Activated CD4-positive, alpha-beta T cell treated with anti-CD3 and anti-CD28 coated beads, Interleukin-2, amount 10 ng/mL, durations not matched to agents 24 days and 14 days (primary cell): ENCODE results near the gene GBP3. TPM values are rescaled to one million over a fixed set of nuclear protein-coding genes. Genes with fewer than 3 reads are reported as not detected.
A peak's percentile ranks its signal among the peaks of the same experiment; 100 is the strongest.
"Not testable (repeated sequence)": the region's sequence is repeated elsewhere in the genome, so short reads cannot be mapped to it uniquely, and the experiment has no call there.

Source experiments
- DNase-seq: peaks from one replicate; pipeline ENCODE4 v3.0.0; 2022
- H3K27ac Mint-ChIP-seq: one replicate; pipeline ENCODE4 v1.8.0; 2022; ENCODE audit warnings: mild to moderate bottlenecking, mixed read lengths
- H3K27me3 Mint-ChIP-seq: one replicate; pipeline ENCODE4 v1.8.0; 2022; ENCODE audit warnings: mixed read lengths
- H3K36me3 Mint-ChIP-seq: one replicate; pipeline ENCODE4 v1.8.0; 2022; ENCODE audit warnings: low read depth, mild to moderate bottlenecking, mixed read lengths
- H3K4me1 Mint-ChIP-seq: one replicate; pipeline ENCODE4 v1.8.0; 2021; ENCODE audit warnings: mixed read lengths
- H3K4me3 Mint-ChIP-seq: one replicate; pipeline ENCODE4 v1.8.0; 2022; ENCODE audit warnings: mild to moderate bottlenecking, moderate library complexity, mixed read lengths
- H3K9me3 Mint-ChIP-seq: one replicate; pipeline ENCODE4 v1.8.0; 2021; ENCODE audit warnings: mixed read lengths
- intact Hi-C: fragments of 100-400 bp; cut with micrococcal nuclease; formaldehyde crosslinking; loops from one replicate; pipeline ENCODE4 v1.15.1; 2023
- total RNA-seq: library from RNA; stranded (reverse); gene quantifications from 2 replicates; pipeline ENCODE4 v1.2.3, GENCODE V29; 2022

GBP3 gene
- total RNA-seq, 1 donor from 2014 or later = 8.1 TPM

DNA sequence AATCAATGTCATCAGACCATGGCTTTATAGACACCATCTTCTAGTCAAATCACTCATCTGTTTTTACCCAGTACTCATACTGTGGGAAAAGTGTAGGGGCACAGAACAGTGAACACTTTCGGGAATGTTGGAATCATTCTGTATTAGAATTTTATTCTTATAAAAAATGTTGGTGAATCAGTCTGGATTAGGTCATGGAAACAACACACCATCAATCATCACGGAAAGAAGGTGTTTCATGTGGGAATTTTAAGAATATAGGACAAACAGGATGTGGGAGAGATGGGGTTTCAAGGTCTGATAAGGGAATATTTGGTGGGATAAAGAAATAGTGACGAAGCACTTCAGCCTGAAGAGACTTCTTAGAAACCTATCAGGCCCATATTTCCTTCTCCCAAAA is 25.1 kb upstream of the GBP3 start:
- Mint-ChIP-seq H3K27me3 (no peaks in the 10 kb centered on the region), H3K9me3 (peaks cover 3% of the 10 kb centered on the region), H3K4me1 (peaks cover 7% of the 10 kb centered on the region), H3K36me3 (peaks cover 48% of the 10 kb centered on the region), H3K27ac (no peak overlapping the region), H3K4me3 (no peak overlapping the region)
- intact Hi-C loops = loop anchor here (10.0 kb wide), 3 partner anchors 363 to 687 kb away; partner anchors contain the start of gene PKN2
- DNase-seq = no peak

DNA sequence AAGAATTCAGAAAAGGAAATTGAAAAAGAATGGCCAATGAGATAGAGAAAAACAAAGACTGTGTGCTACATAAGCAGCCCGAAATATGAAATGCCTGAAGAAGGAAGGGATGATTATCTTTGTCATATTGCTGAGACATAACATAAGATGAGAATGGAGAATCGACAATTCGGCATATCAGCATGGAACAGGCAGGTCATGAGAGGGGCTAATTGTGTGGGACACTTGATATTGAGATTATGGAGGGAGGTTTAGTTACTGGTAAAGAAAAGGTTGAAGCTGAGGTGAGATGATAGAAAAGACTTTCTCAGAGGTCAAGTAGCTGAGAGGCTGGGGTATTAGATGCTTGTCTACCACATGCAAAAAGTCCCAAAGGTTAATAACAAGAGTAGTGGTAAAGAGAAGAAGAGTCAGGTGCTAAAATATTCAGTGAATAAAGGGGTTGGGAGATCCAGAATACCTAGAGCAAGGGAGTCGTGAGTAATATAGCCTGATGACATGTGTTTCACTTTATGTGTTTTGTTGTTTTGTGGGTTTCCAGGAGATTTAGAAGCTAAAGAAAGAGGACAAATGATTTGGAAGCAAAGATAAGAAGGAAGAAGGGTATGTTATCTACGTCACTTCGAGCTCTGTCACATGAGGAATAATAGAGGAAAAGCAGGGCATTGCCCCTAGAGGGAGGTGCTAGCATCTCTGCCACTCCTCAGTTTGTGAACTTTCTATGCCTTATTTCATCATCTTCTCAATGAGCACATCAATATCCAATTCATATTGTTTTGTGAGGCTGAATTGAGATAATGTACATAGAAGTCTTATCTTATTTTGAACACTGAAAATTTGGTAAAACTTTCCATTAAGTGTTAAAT is 23.9 kb upstream of the GBP3 start:
- H3K27me3 Mint-ChIP-seq, DNase-seq, H3K27ac Mint-ChIP-seq, H3K4me3 Mint-ChIP-seq, H3K4me1 Mint-ChIP-seq, H3K9me3 Mint-ChIP-seq: not testable (repeated sequence)
- intact Hi-C loops = loop anchor here (1.0 to 10.0 kb wide), 4 partner anchors 63 to 688 kb away; partner anchors contain the start of gene PKN2
- peaks cover 45% of the 10 kb centered on the region for H3K36me3 Mint-ChIP-seq

DNA sequence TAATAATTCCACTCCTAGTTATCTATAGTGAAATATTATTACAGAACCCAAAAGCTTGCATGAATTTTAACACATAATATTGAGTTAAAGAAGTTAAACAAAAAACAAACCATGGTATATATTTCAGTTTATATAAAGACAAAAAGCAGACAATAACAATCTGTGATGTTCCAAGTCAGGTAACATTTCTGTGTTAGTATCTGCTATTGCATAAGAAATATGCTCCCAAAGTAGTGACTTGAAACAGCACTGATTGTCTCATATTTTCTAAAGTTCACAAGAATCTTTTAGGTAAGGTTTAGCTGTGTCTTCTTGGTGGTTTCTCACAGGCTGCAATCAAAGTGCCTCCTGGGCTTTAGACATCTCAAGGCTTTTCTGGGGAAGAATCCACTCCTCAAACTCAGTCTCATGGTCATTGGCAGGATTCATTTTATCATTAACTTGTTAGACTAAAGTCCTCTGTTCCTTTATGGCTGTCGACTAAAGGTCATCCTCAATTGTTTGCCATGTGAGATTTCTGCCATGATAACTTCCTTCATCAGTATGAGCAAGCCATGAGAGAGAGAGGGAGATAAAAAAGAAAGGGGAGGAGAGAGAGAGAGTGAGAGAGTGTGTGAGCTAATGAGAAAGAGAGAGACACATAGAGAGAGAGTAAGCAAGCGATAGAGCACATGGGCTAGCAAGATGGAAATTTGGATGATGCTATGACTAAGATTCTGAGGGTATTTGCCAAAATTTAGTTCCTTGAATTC is 22.5 kb upstream of the GBP3 start:
- peaks cover 44% of the 10 kb centered on the region for H3K36me3 Mint-ChIP-seq
- DNase-seq = no peak
- intact Hi-C loops = loop anchor here (10.0 kb wide), 3 partner anchors 360 to 690 kb away; partner anchors contain the start of gene PKN2
- H3K4me3 Mint-ChIP-seq = no peak overlapping the region
- peaks cover 17% of the 10 kb centered on the region for H3K4me1 Mint-ChIP-seq
- peaks cover 8% of the 10 kb centered on the region for H3K9me3 Mint-ChIP-seq
- H3K27ac Mint-ChIP-seq = no peak overlapping the region
- no peaks in the 10 kb centered on the region for H3K27me3 Mint-ChIP-seq

DNA sequence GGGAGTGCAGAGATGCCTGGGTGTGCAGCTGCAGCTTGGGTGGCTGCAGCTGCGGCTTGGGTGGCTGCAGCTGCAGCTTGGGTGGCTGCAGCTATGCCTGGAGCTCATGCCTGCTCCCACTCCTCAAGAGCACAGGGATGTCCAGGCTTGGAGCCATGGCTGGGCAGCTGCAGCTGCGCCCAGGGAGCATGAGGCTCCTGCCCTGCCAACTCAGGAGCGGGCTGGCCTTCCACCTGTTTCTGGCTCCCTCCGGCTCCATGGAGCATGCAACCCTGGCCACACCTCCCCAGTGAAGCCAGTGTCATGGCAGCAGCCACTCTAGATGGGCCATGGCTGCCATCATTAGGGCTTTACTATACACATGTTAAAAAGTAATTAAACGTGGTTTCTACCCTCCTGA is 21.3 kb upstream of the GBP3 start:
- no peak overlapping the region for H3K4me3 Mint-ChIP-seq
- peaks cover 2% of the 10 kb centered on the region for H3K27me3 Mint-ChIP-seq
- no peak for DNase-seq
- no peak overlapping the region for H3K27ac Mint-ChIP-seq
- peaks cover 44% of the 10 kb centered on the region for H3K36me3 Mint-ChIP-seq
- H3K9me3 Mint-ChIP-seq = peaks cover 8% of the 10 kb centered on the region
- intact Hi-C loops = loop anchor here (10.0 kb wide), 3 partner anchors 359 to 691 kb away; partner anchors contain the start of gene PKN2
- H3K4me1 Mint-ChIP-seq = peaks cover 28% of the 10 kb centered on the region

DNA sequence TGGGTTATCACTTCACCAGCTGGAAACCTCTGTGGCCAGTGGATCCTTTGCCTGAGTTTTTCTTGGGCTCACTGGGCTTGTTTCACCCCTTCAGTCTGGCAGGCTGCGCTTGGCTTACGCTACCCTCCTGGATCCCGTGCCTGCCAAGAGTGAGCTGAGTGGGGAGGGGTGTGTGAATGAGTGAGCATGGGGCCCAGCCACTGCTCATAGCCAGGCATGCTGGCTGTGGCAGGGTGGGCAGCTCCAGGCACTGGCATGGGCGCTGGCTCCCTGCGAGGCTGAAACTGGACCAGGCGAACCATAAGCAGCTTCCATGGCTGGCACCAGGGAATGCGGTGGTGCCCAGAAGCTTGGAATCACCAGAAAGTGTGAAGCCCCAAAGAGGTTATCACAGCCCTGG is 19.8 kb upstream of the GBP3 start:
- Mint-ChIP-seq H3K9me3 (peaks cover 16% of the 10 kb centered on the region), H3K27me3 (peaks cover 8% of the 10 kb centered on the region), H3K4me3 (no peak overlapping the region), H3K27ac (no peak overlapping the region), H3K36me3 (peaks cover 35% of the 10 kb centered on the region), H3K4me1 (peaks cover 28% of the 10 kb centered on the region)
- no peak for DNase-seq
- intact Hi-C loops = loop anchor here (10.0 kb wide), 3 partner anchors 358 to 692 kb away; partner anchors contain the start of gene PKN2

DNA sequence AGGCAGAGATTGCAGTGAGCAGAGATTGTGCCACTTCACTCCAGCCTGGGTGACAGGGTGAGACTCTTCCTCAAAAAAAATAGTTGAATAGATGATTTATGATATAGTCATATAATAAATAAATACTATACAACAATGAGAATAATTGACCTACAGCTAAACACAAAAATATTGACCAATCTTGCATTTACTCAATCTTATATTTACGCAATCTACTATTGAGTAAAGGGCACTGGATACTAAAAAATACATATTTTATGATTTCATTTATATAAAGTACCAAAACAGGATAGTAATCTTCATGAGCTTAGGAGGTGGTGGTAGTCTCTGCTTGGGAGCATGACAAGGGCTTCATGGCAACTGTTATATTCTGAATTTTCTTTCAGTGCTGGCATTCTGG is 19.1 kb upstream of the GBP3 start:
- no peak for DNase-seq
- intact Hi-C loops = loop anchor here (1.0 to 10.0 kb wide), 10 partner anchors 19 to 693 kb away; partner anchors contain the start of genes GBP1, GBP2, GBP3 and PKN2
- peaks cover 16% of the 10 kb centered on the region for H3K9me3 Mint-ChIP-seq
- H3K36me3 Mint-ChIP-seq = peaks cover 37% of the 10 kb centered on the region
- peak overlapping the region; percentile 82 for H3K27ac Mint-ChIP-seq
- peak overlapping the region; percentile 59 for H3K4me3 Mint-ChIP-seq
- H3K27me3 Mint-ChIP-seq = peaks cover 10% of the 10 kb centered on the region
- peaks cover 32% of the 10 kb centered on the region for H3K4me1 Mint-ChIP-seq

DNA sequence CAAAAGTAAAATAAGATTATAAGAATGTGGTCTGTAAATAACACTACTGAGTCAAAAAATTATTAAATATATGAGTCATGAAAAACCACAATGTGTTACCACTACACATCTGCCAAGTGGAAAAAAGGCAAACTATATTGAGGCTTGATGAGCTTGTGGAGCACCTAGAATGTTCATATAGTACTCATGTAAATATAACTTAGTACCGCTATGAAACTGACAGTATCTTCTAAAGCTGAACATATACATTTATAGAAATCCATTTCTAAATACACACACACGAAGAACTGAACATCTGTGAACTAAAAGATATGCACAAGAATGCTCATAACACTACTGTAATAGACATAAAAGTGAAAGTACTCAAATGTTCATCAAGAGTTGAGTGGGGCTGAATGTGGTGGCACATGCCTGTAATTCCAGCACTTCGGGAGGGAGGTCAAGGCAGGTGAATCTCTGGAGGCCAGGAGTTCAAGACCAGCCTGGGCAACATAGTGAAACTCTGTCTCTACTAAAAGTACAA is 18.5 kb upstream of the GBP3 start:
- peak; percentile 66 for DNase-seq
- H3K27me3 Mint-ChIP-seq = peaks cover 10% of the 10 kb centered on the region
- H3K4me3 Mint-ChIP-seq = peak overlapping the region; percentile 59
- H3K9me3 Mint-ChIP-seq = peaks cover 16% of the 10 kb centered on the region
- peaks cover 32% of the 10 kb centered on the region for H3K4me1 Mint-ChIP-seq
- H3K36me3 Mint-ChIP-seq = peaks cover 37% of the 10 kb centered on the region
- H3K27ac Mint-ChIP-seq = peak overlapping the region; percentile 82
- intact Hi-C loops = loop anchor here (1.0 to 10.0 kb wide), 10 partner anchors 19 to 694 kb away; partner anchors contain the start of genes GBP1, GBP2, GBP3 and PKN2

DNA sequence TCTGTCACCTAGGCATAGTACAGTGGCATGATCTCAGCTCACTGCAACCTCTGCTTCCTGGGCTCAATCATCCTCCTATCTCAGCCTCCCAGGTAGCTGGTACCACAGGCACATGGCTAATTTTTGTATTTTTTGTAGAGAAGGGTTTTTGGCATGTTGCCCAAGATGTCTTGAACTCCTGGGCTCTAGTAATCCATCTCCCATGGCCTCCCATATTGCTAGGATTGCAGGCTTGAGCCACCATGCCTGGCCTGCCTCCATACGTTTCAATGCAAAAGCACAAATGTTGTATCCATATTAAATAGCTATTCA is 17.6 kb upstream of the GBP3 start:
- DNase-seq = no peak
- H3K9me3 Mint-ChIP-seq = peaks cover 16% of the 10 kb centered on the region
- H3K4me1 Mint-ChIP-seq = peaks cover 32% of the 10 kb centered on the region
- H3K4me3 Mint-ChIP-seq = no peak overlapping the region
- H3K36me3 Mint-ChIP-seq = peaks cover 37% of the 10 kb centered on the region
- intact Hi-C loops = loop anchor here (2.0 to 10.0 kb wide), 7 partner anchors 25 to 695 kb away; partner anchors contain the start of genes GBP1, GBP2 and PKN2
- peak overlapping the region; percentile 42 for H3K27ac Mint-ChIP-seq
- H3K27me3 Mint-ChIP-seq = peaks cover 10% of the 10 kb centered on the region

DNA sequence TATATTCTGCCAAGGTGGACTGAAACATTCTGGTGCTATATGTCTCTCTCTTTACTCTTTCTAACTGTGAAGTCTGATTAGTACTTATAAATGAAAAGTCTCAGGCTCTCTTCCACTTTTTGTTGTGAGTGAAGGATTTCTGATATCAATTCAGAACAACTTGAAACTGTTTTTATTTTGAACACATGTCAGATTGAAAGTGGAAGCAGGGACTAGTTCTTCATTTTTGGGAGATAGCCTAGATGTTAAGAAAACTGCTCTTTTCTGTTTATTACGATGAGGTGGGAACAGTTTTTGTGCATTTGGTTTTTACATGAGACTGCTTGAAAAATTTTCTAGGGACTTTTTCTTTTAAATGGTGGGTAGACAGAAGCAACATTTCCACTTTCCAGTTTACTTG is 14.5 kb upstream of the GBP3 start:
- Mint-ChIP-seq H3K4me1 (peaks cover 39% of the 10 kb centered on the region), H3K27ac (no peak overlapping the region), H3K9me3 (peaks cover 19% of the 10 kb centered on the region), H3K4me3 (no peak overlapping the region), H3K36me3 (peaks cover 26% of the 10 kb centered on the region), H3K27me3 (peaks cover 10% of the 10 kb centered on the region)
- no peak for DNase-seq
- intact Hi-C loops = no loop called here

DNA sequence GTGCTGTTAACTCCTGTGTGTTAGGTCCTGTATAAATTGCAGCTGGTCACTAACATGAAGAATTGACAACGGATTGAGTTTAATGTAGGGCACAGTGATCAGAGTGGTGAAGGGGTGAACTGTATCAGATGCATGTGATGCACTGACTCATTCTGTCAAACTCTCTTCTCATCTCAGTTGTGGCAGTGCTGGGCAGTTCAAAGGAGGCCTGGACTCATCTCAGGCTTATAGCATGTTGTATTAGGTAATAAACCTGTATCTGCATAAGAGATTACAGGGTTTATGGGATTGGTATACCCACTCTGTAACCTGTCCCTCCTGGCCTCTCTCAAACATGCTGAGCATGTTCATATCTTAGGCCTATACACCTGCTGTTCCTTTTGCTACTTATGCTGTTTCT is 12.4 kb upstream of the GBP3 start:
- H3K36me3 Mint-ChIP-seq = peaks cover 26% of the 10 kb centered on the region
- no peak overlapping the region for H3K4me3 Mint-ChIP-seq
- H3K27me3 Mint-ChIP-seq = peaks cover 10% of the 10 kb centered on the region
- H3K27ac Mint-ChIP-seq = no peak overlapping the region
- no peak for DNase-seq
- peaks cover 32% of the 10 kb centered on the region for H3K4me1 Mint-ChIP-seq
- H3K9me3 Mint-ChIP-seq = peaks cover 29% of the 10 kb centered on the region
- intact Hi-C loops = no loop called here

DNA sequence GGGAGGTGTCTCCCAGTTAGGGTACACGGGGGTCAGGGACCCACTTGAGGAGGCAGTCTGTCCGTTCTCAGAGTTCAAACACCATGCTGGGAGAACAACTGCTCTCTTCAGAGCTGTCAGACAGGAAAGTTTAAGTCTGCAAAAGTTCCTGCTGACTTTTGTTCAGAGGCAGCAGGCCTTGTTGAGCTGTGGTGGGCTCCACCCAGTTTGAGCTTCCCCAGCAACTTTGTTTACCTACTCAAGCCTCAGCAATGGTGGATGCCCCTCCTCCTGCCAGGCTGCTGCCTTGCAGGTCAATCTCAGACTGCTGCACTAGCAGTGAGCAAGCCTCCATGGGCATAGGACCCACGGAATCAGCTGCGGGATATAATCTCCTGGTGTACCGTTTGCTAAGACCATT is 11.3 kb upstream of the GBP3 start:
- peaks cover 30% of the 10 kb centered on the region for H3K9me3 Mint-ChIP-seq
- DNase-seq = peak; percentile 68
- H3K4me3 Mint-ChIP-seq, intact Hi-C loops, H3K27ac Mint-ChIP-seq, H3K27me3 Mint-ChIP-seq: not testable (repeated sequence)
- H3K36me3 Mint-ChIP-seq = peaks cover 25% of the 10 kb centered on the region
- peaks cover 30% of the 10 kb centered on the region for H3K4me1 Mint-ChIP-seq

DNA sequence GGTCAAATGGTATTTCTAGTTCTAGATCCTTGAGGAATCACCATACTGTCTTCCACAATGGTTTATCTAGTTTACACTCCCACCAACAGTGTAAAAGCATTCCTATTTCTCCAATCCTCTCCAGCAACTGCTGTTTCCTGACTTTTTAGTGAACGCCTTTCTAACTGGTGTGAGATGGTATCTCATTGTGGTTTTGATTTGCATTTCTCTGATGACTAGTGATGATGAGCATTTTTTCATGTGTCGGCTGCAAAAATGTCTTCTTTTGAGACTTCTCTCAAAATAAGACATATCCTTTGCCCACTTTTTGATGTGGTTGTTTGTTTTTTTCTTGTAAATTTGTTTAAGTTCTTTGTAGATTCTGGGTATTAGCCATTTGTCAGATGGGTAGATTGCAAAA is 6.4 kb upstream of the GBP3 start:
- Mint-ChIP-seq H3K4me1 (peaks cover 26% of the 10 kb centered on the region), H3K9me3 (peaks cover 29% of the 10 kb centered on the region), H3K27ac (peak overlapping the region; percentile 61), H3K4me3 (peak overlapping the region; percentile 32), H3K36me3 (peaks cover 31% of the 10 kb centered on the region)
- intact Hi-C loops = loop anchor here (1.0 kb wide), 1 partner anchor 9 kb away; no protein-coding TSS in a partner anchor
- not testable (repeated sequence) for H3K27me3 Mint-ChIP-seq
- DNase-seq = peak; percentile 68

DNA sequence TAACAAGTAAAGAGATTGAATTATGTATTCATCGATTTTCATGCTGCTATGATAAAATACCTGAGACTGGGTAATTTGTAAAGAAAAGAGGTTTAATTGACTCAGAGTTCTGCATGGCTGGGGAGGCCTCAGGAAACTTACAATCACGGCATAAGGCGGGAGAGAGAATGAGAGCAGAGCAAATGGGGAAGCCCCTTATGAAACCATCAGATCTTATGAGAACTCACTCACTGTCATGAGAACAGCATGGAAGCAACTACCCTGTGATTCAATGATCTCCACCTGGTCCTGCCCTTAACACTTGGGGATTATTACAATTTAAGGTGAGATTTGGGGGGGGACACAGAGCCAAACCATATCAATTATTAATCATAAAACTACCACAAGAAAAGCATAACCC is 3.3 kb upstream of the GBP3 start:
- Mint-ChIP-seq H3K9me3 (peaks cover 14% of the 10 kb centered on the region), H3K27ac (no peak overlapping the region), H3K4me3 (no peak overlapping the region), H3K27me3 (no peaks in the 10 kb centered on the region), H3K4me1 (peaks cover 32% of the 10 kb centered on the region), H3K36me3 (peaks cover 27% of the 10 kb centered on the region)
- DNase-seq = no peak
- intact Hi-C loops = no loop called here
